H54 (cell line): ENCODE data around the gene POC1A.
"Not testable (repeated sequence)": the region's sequence is repeated elsewhere in the genome, so short reads cannot be mapped to it uniquely, and the experiment has no call there.

Experiments used
- DNase-seq: peaks from one replicate; pipeline ENCODE4 v3.0.0; 2011; ENCODE audit warnings: low spot score, mixed read lengths; ENCODE audit not compliant: insufficient read length
- FAIRE-seq: peaks from 3 replicates; lab custom pipeline; 2011; peaks lifted over from hg19 to GRCh38; lab: Jason Lieb, UNC
- POLR2A ChIP-seq: IDR thresholded peaks from 2 replicates; pipeline ENCODE4 v1.6.1; 2011; ENCODE audit warnings: low read depth, mild to moderate bottlenecking, low read length

Gene POC1A

DNA sequence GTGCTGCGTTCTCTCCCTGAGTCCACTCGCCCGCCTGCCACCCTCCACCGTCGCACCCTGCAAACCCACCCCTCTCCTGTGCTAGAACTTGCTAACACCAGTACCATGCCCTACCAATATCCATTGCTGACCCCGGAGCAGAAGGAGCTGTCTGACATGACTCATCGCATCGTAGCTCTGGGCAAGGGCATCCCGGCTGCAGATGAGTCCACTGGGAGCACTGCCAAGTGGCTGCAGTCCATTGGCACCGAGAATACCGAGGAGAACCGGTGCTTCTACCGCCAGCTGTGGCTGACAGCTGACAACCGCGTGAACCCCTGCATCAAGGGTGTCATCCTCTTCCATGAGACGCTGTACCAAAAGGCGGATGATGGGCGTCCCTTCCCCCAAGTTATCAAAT, 38.8 kb upstream of the POC1A start:
- no peak for TF ChIP-seq POLR2A
- peak; percentile 74 for DNase-seq
- FAIRE-seq: peak; percentile 33

DNA sequence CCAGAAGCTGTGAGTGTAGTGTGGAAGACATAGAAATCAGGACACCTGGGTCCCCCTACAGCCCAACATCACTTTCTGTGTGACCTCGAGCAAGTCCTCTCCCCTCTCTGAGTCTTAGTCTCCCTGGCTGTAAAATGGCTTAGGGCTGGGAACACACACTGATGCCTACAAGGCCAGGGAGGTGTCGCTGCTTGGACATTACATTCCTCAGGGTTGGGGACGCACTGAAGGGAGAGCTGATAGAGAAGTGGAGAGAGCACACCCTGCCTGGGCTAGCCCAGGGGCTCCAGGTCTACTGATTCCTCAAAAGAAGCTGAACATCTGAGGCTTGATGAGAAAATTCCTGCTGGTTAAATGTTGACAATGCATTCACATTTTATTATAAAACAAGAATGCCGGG, 37.4 kb upstream of the POC1A start:
- no peak for DNase-seq
- no peak for TF ChIP-seq POLR2A
- FAIRE-seq: no peak

GRCh38 chr3:52190294-52191074, 36.3 kb upstream of the POC1A start:
- TF ChIP-seq POLR2A: no peak
- FAIRE-seq (no peak), DNase-seq (peak; percentile 41)

- TF ChIP-seq POLR2A: no peak
- DNase-seq (no peak), FAIRE-seq (no peak)
Observed at GRCh38 chr3:52188556-52188955, 34.3 kb upstream of the POC1A start.

GRCh38 chr3:52186729-52187128, 32.5 kb upstream of the POC1A start:
- FAIRE-seq (no peak), DNase-seq (no peak)
- TF ChIP-seq POLR2A: no peak

DNA sequence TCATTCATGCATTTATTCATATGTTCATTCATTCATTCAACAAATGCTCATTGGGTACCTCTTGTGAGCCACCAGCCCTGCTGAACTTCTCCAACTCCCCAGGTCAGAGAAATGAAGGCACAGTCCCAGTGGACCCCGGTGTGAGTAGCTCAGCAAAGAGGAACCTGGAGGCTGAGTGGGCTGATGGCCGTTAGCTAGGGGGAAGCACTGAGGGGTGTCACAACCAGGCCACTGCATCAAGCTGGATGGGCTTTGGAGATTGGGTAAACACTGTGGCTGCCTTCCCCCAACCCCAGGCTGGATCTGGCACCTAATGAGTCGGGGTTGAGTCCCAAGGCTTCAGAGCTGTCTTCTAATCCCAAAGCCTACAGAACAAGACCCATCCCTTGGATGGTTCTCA, 31.6 kb upstream of the POC1A start:
- no peak for DNase-seq
- no peak for FAIRE-seq
- TF ChIP-seq POLR2A: no peak

DNA sequence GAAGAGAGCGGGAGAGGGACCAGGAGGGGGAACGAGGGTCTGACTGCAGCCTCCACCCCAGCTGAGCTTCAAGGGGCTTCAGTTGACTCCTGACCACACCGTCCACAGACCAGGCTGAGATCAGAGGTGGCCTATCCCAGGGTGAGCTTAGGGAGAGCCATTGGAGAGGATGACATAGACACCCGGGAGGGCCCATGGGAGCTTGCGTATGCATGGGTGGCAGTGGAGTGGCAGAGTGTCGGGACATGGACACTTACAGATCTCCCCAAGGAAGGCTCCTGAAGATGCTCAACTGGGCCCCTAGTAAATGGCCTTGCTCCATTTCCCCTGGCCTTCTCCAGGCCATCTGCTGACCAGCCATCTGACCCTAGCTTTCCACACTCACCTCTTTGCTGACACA, 31.1 kb upstream of the POC1A start:
- no peak for TF ChIP-seq POLR2A
- DNase-seq (no peak), FAIRE-seq (no peak)

DNA sequence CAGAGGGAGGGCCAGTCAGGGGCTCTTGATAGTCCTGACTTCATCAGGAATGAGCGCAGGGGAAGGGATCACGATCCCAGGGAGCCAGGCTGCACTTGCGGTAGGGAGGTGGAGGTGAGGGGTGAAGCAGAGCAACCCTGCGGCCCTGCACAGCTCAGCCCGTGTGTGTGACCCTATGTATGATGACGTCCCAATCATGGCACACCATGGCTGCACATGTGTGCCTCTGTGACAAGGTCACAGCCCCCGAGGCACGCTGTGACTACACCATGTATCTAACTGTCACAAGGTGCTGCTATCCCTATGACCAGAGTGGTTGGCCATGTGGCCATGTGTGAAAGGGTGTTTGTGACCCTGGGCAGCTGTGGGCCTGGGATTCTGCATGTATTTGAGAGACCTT, 30.5 kb upstream of the POC1A start:
- TF ChIP-seq POLR2A: no peak
- FAIRE-seq (no peak), DNase-seq (no peak)

- FAIRE-seq: no peak
- no peak for DNase-seq
- TF ChIP-seq POLR2A: no peak
Observed at GRCh38 chr3:52183786-52184445, 29.7 kb upstream of the POC1A start.

GRCh38 chr3:52182691-52183090, 28.5 kb upstream of the POC1A start:
- DNase-seq (no peak), FAIRE-seq (no peak)
- no peak for TF ChIP-seq POLR2A

DNA sequence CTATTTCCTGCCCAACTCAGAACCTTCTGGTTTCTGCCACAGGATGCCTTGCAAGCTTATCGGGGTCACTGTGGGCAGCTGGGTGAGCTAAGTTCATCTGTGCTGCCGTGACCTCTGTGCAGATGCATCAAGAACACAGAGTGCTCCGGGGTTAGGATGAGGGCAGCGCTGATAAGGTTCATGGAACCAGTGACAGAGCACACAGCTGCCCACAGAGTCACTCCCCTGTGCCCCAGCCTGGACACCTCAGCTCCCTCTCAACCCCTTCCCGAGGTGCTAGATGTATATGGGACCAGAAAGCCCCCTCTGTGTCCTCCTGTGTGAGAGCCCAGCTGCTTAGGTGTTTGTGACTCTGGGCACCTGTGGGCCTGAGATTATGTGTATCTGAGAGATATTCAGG, 28.0 kb upstream of the POC1A start:
- FAIRE-seq (no peak), DNase-seq (no peak)
- no peak for TF ChIP-seq POLR2A

GRCh38 chr3:52181543-52181942, 27.3 kb upstream of the POC1A start:
- TF ChIP-seq POLR2A: no peak
- no peak for FAIRE-seq
- peak; percentile 40 for DNase-seq

DNA sequence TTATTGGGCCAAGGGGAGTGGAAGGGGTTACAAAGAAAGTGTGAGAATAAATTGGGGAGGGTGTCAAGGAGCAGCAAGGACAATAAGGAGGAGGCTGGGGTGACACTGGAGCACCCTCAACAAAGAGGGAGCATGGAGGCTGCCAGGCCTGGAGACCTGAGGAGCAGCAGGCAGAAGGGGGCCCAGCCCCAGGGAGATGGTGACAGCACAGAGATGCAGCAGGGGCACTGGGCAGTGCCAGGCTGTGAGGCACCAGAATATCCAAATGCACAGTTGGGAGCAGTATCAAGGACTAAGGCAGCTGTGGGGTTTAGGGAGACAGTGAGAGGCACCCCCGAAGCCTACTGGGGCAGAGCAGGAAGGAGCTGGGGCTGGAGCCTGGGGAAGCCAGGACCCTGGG, 24.3 kb upstream of the POC1A start:
- FAIRE-seq: no peak
- no peak for TF ChIP-seq POLR2A

GRCh38 chr3:52178126-52178525, 23.9 kb upstream of the POC1A start:
- not testable (repeated sequence) for FAIRE-seq, DNase-seq

More for the DNA sequence above, 24.3 kb upstream of the POC1A start:
- no peak for DNase-seq

GRCh38 chr3:52177701-52178042, 23.4 kb upstream of the POC1A start:
- no peak for FAIRE-seq
- no peak for DNase-seq
- TF ChIP-seq POLR2A: no peak
